Measurements from ENCODE around the gene TACC3. TPM values are rescaled to one million over a fixed set of nuclear protein-coding genes. Genes with fewer than 3 reads are reported as not detected.

TACC3 gene
- total RNA-seq, 2 donors from 2014 or later, result 4.3 to 35.6 TPM

DNA sequence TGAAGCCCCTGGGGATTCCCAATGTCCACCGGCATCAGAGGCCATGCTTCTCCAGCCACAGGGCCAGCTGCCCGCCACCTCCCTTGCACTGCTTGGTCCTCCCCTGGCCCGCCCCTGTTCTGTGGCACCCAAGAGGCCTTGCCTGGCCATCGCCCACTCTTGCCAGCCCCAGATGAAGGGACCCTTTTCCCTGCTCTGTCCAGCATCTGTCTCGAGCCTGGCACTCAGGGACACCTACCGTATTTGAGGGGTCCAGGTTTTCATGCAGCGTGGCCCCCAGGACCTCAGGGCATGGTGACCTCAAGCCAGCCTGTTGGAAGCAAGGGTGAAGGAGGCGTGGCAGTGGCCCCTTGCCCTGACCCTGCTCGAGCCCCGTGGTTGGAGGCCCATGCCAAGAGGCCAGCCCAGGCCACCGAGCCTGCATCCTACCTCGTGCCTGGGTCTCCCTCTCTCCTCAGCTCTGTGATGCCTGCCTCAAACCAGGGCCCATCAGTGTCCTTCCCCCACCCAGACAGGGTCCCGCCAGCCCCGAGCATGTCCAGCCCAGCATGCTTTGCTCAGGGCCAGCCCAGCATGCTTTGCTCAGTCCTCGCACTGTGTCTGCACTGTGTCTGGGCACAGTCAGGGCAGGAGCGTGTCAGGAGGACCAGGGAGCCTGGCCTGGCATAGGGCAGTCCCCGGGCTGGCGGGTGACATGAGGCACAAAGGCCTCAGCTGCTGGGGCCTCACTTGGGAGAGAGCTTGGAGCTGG is 57.5 kb downstream of the TACC3 start:
- DNase-seq (ENCODE audit: low spot score), result no peak
- Histone ChIP-seq H3K4me3 (no peak overlapping the region), H3K36me3 (no peaks in the 10 kb centered on the region), H3K4me1 (replicated peaks) (no peaks in the 10 kb centered on the region), H3K27ac (no peak overlapping the region), H3K9me3 (no peaks in the 10 kb centered on the region), H3K27me3 (replicated peaks; ENCODE audit: insufficient read depth) (no peaks in the 10 kb centered on the region)
- intact Hi-C loops (cut with DNase I), result no loop called here
- TF ChIP-seq POLR2AphosphoS5 (IDR thresholded peaks at IDR 0.05) (no peak), POLR2A (IDR thresholded peaks at IDR 0.05) (no peak)
- TF ChIP-seq, protein P1, sequence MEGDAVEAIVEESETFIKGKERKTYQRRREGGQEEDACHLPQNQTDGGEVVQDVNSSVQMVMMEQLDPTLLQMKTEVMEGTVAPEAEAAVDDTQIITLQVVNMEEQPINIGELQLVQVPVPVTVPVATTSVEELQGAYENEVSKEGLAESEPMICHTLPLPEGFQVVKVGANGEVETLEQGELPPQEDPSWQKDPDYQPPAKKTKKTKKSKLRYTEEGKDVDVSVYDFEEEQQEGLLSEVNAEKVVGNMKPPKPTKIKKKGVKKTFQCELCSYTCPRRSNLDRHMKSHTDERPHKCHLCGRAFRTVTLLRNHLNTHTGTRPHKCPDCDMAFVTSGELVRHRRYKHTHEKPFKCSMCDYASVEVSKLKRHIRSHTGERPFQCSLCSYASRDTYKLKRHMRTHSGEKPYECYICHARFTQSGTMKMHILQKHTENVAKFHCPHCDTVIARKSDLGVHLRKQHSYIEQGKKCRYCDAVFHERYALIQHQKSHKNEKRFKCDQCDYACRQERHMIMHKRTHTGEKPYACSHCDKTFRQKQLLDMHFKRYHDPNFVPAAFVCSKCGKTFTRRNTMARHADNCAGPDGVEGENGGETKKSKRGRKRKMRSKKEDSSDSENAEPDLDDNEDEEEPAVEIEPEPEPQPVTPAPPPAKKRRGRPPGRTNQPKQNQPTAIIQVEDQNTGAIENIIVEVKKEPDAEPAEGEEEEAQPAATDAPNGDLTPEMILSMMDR (IDR thresholded peaks at IDR 0.05), result no peak
- 90% methylated on average over 18 of the region's 18 CpGs for WGBS

GRCh38 chr4:1779588-1780382 is 58.5 kb downstream of the TACC3 start:
- Histone ChIP-seq H3K9me3 (no peaks in the 10 kb centered on the region), H3K4me3 (no peak overlapping the region), H3K36me3 (no peaks in the 10 kb centered on the region), H3K27ac (no peak overlapping the region), H3K4me1 (replicated peaks) (no peaks in the 10 kb centered on the region), H3K27me3 (replicated peaks; ENCODE audit: insufficient read depth) (no peaks in the 10 kb centered on the region)
- TF ChIP-seq POLR2A (IDR thresholded peaks at IDR 0.05) (no peak), POLR2AphosphoS5 (IDR thresholded peaks at IDR 0.05) (no peak)
- TF ChIP-seq, protein P1 (IDR thresholded peaks at IDR 0.05), result no peak
- intact Hi-C loops (cut with DNase I), result no loop called here
- 85% methylated on average over 8 of the region's 18 CpGs for WGBS
- DNase-seq (ENCODE audit: low spot score), result no peak

DNA sequence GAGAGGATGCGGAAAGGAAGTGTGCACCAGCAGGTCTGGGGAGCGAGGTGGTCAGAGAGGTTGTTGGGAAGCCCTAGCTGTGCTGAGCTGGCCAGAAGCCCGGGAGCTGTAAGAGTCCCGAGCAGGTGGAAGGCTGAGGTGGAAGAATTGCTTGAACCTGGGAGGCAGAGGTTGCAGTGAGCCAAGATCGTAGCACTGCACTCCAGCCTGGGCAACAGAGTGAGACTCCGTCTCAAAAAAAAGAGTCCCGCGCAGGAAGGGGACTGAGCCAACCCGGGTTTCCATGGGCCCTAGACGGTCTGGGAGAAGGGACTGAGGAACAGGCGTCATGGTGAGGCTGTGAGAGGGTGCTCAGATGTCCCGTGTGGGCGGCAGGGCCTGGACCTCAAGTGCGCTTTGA is 59.1 kb downstream of the TACC3 start:
- DNase-seq (ENCODE audit: low spot score), result no peak
- no peaks in the 10 kb centered on the region for H3K4me1 ChIP-seq (replicated peaks)
- no peaks in the 10 kb centered on the region for H3K9me3 ChIP-seq
- 88% methylated on average over 14 of the region's 14 CpGs for WGBS
- no peak for TF ChIP-seq POLR2AphosphoS5 (IDR thresholded peaks at IDR 0.05)
- TF ChIP-seq, protein P1 (IDR thresholded peaks at IDR 0.05), result no peak
- no peak for TF ChIP-seq POLR2A (IDR thresholded peaks at IDR 0.05)
- intact Hi-C loops (cut with DNase I), result no loop called here
- H3K27me3 ChIP-seq (replicated peaks; ENCODE audit: insufficient read depth), result no peaks in the 10 kb centered on the region
- no peak overlapping the region for H3K4me3 ChIP-seq
- no peaks in the 10 kb centered on the region for H3K36me3 ChIP-seq
- no peak overlapping the region for H3K27ac ChIP-seq

DNA sequence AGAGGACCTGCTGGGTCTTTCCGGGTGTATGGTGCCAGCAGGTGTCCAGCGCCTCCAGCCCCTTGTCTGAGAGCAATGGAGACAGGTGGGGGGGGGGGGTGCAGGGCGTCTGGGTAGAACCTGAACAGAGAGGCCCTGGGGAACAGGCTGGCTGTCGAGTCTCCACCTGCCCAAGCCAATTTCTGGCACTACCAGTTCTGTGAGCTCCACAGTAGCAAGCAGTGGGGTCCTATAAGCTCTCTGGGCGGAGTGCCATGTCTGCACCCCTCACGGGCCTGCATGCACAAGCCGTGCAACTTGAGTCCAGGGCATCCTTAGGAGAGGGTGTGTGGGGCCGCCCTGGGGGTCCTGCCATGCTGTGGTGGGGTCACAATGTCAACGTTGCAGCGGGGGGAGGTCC is 61.7 kb downstream of the TACC3 start:
- no peaks in the 10 kb centered on the region for H3K9me3 ChIP-seq
- DNase-seq (ENCODE audit: low spot score), result no peak
- no peaks in the 10 kb centered on the region for H3K36me3 ChIP-seq
- no peak overlapping the region for H3K27ac ChIP-seq
- no peaks in the 10 kb centered on the region for H3K4me1 ChIP-seq (replicated peaks)
- no peaks in the 10 kb centered on the region for H3K27me3 ChIP-seq (replicated peaks; ENCODE audit: insufficient read depth)
- no peak for TF ChIP-seq POLR2A (IDR thresholded peaks at IDR 0.05)
- TF ChIP-seq, protein P1 (IDR thresholded peaks at IDR 0.05), result no peak
- TF ChIP-seq POLR2AphosphoS5 (IDR thresholded peaks at IDR 0.05), result no peak
- 19% methylated on average over 7 of the region's 10 CpGs for WGBS
- no peak overlapping the region for H3K4me3 ChIP-seq
- intact Hi-C loops (cut with DNase I), result no loop called here
